Vagina (tissue), 2 donors: ENCODE measurements around the gene TBX1. TPM values are rescaled to one million over a fixed set of nuclear protein-coding genes. Genes with fewer than 3 reads are reported as not detected.
A peak's percentile ranks its signal among the peaks of the same experiment; 100 is the strongest.

Experiments used
- DNase-seq, 2 donors: peaks; one replicate each; pipeline ENCODE4 v3.0.0-alpha.2; 2017; ENCODE audit errors: extremely low spot score in 2 of 2
- H3K27ac ChIP-seq: fragments of 200-600 bp; sonication (generic); one replicate; pipeline ENCODE4 v1.5.1; 2019
- H3K27me3 ChIP-seq: fragments of 200-600 bp; sonication (generic); one replicate; pipeline ENCODE4 v1.5.1; 2019
- H3K36me3 ChIP-seq, 2 donors: fragments of 200-600 bp; sonication (generic); one replicate each; pipeline ENCODE4 v1.5.1; 2017 to 2019
- H3K4me1 ChIP-seq: fragments of 200-600 bp; sonication (generic); one replicate; pipeline ENCODE4 v1.5.1; 2019
- H3K4me3 ChIP-seq, 2 donors: fragments of 200-600 bp; sonication (generic); 1 replicate in 1 of 2; 2 replicates in 1 of 2; pipeline ENCODE4 v1.5.1; 2016 to 2019
- H3K9me3 ChIP-seq: fragments of 200-600 bp; sonication (generic); one replicate; pipeline ENCODE4 v1.5.1; 2019
- POLR2A ChIP-seq, 2 donors: fragments of 450-650 bp; IDR thresholded peaks; one replicate each; pipeline ENCODE4 v1.6.1; 2017; ENCODE audit warnings: antibody characterized with exemption in 2 of 2, mild to moderate bottlenecking in 2 of 2, moderate library complexity in 2 of 2
- POLR2AphosphoS5 ChIP-seq, 2 donors: sonication (generic); formaldehyde crosslinking; IDR thresholded peaks; one replicate each; pipeline ENCODE4 v1.9.0; 2017; ENCODE audit warnings: antibody characterized with exemption in 2 of 2, mild to moderate bottlenecking in 2 of 2, low read depth in 1 of 2; ENCODE audit not compliant: insufficient read depth in 1 of 2
- intact Hi-C: fragments of 100-400 bp; cut with DNase I; formaldehyde crosslinking; loops from one replicate; pipeline ENCODE4 v1.15.1; 2023
- total RNA-seq: library from RNA; depleted of rRNA; stranded (reverse); fragments of >200 nt; gene quantifications from one replicate; pipeline ENCODE4 v1.2.3, GENCODE V29; 2016
- TF ChIP-seq, protein P1 (sequence below), 3 experiments: fragments of 450-650 bp in 2 of 3; fragments of 200-600 bp in 1 of 3; sonication (generic) in 1 of 3; IDR thresholded peaks; one replicate each; pipeline ENCODE4 v1.5.1; 2017 to 2019; ENCODE audit warnings: antibody characterized with exemption in 3 of 3, mild to moderate bottlenecking in 2 of 3, moderate library complexity in 2 of 3

TBX1 gene
- total RNA-seq, 1 donor from 2014 or later = 7.1 TPM

DNA sequence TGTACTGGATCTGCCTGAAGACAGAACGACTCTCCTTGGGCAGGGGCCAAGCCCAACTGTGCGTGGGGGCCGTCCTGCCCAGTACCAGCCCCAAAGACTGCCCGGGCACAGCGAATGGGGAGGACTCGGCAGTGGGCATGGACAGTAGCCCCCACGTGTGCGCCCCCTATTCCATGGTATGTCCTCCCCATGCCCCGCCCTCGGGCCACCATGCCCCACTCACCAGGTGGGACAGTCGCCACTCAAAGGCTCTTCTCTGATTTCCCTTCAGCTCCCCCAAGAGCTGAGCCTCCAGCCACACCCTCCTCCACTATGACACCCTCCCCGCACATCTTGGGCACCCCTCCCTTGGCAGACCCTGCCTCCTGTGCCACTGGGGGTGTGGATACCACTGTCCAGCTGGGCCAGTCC is 50.6 kb downstream of the TBX1 start:
- H3K36me3 ChIP-seq = no peaks in the 10 kb centered on the region
- intact Hi-C loops = no loop called here
- TF ChIP-seq POLR2A (IDR thresholded peaks at IDR 0.05) = no peak
- TF ChIP-seq POLR2AphosphoS5 (IDR thresholded peaks at IDR 0.05; ENCODE audit: insufficient read depth in 1 of 2, low read depth in 1 of 2) = no peak
- TF ChIP-seq, protein P1, sequence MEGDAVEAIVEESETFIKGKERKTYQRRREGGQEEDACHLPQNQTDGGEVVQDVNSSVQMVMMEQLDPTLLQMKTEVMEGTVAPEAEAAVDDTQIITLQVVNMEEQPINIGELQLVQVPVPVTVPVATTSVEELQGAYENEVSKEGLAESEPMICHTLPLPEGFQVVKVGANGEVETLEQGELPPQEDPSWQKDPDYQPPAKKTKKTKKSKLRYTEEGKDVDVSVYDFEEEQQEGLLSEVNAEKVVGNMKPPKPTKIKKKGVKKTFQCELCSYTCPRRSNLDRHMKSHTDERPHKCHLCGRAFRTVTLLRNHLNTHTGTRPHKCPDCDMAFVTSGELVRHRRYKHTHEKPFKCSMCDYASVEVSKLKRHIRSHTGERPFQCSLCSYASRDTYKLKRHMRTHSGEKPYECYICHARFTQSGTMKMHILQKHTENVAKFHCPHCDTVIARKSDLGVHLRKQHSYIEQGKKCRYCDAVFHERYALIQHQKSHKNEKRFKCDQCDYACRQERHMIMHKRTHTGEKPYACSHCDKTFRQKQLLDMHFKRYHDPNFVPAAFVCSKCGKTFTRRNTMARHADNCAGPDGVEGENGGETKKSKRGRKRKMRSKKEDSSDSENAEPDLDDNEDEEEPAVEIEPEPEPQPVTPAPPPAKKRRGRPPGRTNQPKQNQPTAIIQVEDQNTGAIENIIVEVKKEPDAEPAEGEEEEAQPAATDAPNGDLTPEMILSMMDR (IDR thresholded peaks at IDR 0.05) = no peak
- peak in 1 of 2 donors; percentile 74 for DNase-seq
- H3K4me1 ChIP-seq = peaks cover 27% of the 10 kb centered on the region
- no peaks in the 10 kb centered on the region for H3K9me3 ChIP-seq
- H3K27me3 ChIP-seq = no peaks in the 10 kb centered on the region
- no peak overlapping the region for H3K4me3 ChIP-seq
- no peak overlapping the region for H3K27ac ChIP-seq

DNA sequence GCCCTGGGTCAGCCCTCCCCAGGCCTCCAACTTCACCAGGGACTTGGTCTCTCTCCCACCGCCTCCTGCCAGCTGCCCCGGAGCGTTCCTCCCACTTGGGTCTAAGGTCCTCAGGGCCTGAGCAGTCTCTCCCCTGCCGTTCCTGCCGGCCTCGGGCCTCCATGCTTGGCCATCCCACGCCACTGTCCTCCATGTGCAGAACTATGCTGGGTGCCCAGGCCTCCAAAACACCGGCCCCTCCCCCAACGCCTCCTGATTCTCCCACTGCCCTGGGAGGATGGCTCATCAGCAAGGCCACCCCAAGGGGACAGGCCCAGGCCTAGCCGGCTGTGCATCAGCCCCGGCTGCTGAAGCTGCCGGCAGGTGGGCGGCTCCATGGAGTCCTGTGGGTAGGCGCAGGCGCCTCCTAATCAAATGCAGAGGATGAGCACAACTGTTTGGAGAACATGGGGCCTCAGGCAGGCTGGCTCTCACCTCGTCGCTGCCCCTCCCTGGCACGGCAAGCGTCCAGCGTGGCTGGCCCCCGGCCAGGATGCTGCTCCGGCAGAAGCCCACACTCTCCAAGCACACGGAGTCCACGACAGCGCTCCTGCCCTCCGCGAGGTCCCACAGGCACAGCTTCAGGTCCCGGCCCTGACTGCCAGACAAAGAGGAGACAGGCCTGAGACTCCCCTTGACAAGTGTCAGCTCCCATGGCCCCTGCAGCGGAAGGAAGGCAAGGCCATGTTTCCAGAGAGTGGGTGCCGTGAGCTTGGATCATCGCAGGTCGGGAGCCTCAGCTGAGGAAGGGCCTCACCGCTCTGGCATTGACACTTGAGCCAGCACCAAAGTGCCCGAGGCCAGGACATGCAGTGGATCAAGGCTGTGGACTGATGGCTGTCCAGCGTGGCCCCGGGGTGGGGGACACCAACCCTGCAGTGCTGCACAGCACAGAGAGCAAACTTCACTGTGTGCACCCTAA is 51.5 kb downstream of the TBX1 start:
- peak; percentile 80 to 90 for DNase-seq
- TF ChIP-seq, protein P1 (IDR thresholded peaks at IDR 0.05) = no peak
- TF ChIP-seq POLR2AphosphoS5 (IDR thresholded peaks at IDR 0.05; ENCODE audit: insufficient read depth in 1 of 2, low read depth in 1 of 2) = no peak
- no peak for TF ChIP-seq POLR2A (IDR thresholded peaks at IDR 0.05)
- no peak overlapping the region for H3K4me3 ChIP-seq

GRCh38 chr22:19812910-19813309 is 52.3 kb downstream of the TBX1 start:
- Histone ChIP-seq H3K27me3 (no peaks in the 10 kb centered on the region), H3K4me1 (peaks cover 13% of the 10 kb centered on the region), H3K9me3 (no peaks in the 10 kb centered on the region), H3K36me3 (no peaks in the 10 kb centered on the region), H3K27ac (no peak overlapping the region), H3K4me3 (no peak overlapping the region)
- intact Hi-C loops = no loop called here
- TF ChIP-seq POLR2AphosphoS5 (IDR thresholded peaks at IDR 0.05; ENCODE audit: insufficient read depth in 1 of 2, low read depth in 1 of 2) = no peak
- no peak for TF ChIP-seq POLR2A (IDR thresholded peaks at IDR 0.05)
- peak in 1 of 2 donors; percentile 52 for DNase-seq

More for the DNA sequence above, 51.5 kb downstream of the TBX1 start:
- H3K36me3 ChIP-seq = no peaks in the 10 kb centered on the region
- H3K9me3 ChIP-seq = no peaks in the 10 kb centered on the region
- no peaks in the 10 kb centered on the region for H3K27me3 ChIP-seq
- intact Hi-C loops = no loop called here
- H3K4me1 ChIP-seq = peaks cover 20% of the 10 kb centered on the region
- no peak overlapping the region for H3K27ac ChIP-seq

DNA sequence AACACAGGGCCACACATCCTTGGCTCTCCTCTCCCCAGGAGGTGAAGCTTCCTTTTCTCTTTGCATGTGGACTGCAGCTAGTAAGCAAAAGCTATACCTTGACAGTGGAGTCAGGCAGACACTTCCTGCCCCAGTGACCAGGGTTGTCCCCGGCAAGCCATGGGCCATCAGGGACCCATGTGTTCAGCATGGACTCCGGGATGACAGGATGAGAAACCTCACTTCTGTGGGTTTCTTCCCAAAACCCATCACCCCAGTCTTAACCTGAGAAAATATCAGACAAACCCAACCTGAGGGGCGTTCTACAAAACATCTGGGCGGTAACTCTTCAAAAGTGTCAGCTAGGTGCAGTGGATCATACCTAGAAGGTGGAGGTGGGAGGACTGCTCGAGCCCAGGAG is 53.9 kb downstream of the TBX1 start:
- Histone ChIP-seq H3K36me3 (no peaks in the 10 kb centered on the region), H3K4me1 (peaks cover 13% of the 10 kb centered on the region), H3K4me3 (no peak overlapping the region), H3K9me3 (no peaks in the 10 kb centered on the region), H3K27ac (no peak overlapping the region), H3K27me3 (no peaks in the 10 kb centered on the region)
- TF ChIP-seq POLR2A (IDR thresholded peaks at IDR 0.05) = no peak
- TF ChIP-seq, protein P1 (IDR thresholded peaks at IDR 0.05) = no peak
- TF ChIP-seq POLR2AphosphoS5 (IDR thresholded peaks at IDR 0.05; ENCODE audit: insufficient read depth in 1 of 2, low read depth in 1 of 2) = no peak
- intact Hi-C loops = no loop called here
- peak in 1 of 2 donors; percentile 43 for DNase-seq

GRCh38 chr22:19815093-19815822 is 54.7 kb downstream of the TBX1 start:
- Histone ChIP-seq H3K27ac (no peak overlapping the region), H3K4me1 (peaks cover 10% of the 10 kb centered on the region), H3K36me3 (no peaks in the 10 kb centered on the region), H3K4me3 (no peak overlapping the region), H3K9me3 (no peaks in the 10 kb centered on the region), H3K27me3 (no peaks in the 10 kb centered on the region)
- TF ChIP-seq POLR2A (IDR thresholded peaks at IDR 0.05) (no peak), POLR2AphosphoS5 (IDR thresholded peaks at IDR 0.05; ENCODE audit: insufficient read depth in 1 of 2, low read depth in 1 of 2) (no peak)
- TF ChIP-seq, protein P1 (IDR thresholded peaks at IDR 0.05) = no peak
- DNase-seq = peak in 1 of 2 donors; percentile 80
- intact Hi-C loops = no loop called here
